ENCODE data around the gene ST3GAL3. TPM values are rescaled to one million over a fixed set of nuclear protein-coding genes. Genes with fewer than 3 reads are reported as not detected.
A peak's percentile ranks its signal among the peaks of the same experiment; 100 is the strongest.

Gene ST3GAL3
- total and polyA plus RNA-seq, 2 experiments from 2014 or later, result 6.2 to 6.3 TPM

- Histone ChIP-seq H3K4me3 (no peak overlapping the region), H2AFZ (no peak overlapping the region), H3K9me2 (replicated peaks; ENCODE audit: insufficient read depth) (no peaks in the 10 kb centered on the region), H3K27me3 (no peaks in the 10 kb centered on the region), H3K9me3 (ENCODE audit: low read depth) (no peaks in the 10 kb centered on the region), H3K4me1 (ENCODE audit: insufficient read depth) (peaks cover 3% of the 10 kb centered on the region), H3K27ac (no peak overlapping the region), H3K36me3 (replicated peaks; ENCODE audit: insufficient read depth, low read depth) (no peaks in the 10 kb centered on the region), H3K4me2 (no peak overlapping the region), H4K20me1 (ENCODE audit: insufficient read depth, poor library complexity, severe bottlenecking) (no peaks in the 10 kb centered on the region), H3K79me2 (no peaks in the 10 kb centered on the region)
- TF ChIP-seq, protein P1, sequence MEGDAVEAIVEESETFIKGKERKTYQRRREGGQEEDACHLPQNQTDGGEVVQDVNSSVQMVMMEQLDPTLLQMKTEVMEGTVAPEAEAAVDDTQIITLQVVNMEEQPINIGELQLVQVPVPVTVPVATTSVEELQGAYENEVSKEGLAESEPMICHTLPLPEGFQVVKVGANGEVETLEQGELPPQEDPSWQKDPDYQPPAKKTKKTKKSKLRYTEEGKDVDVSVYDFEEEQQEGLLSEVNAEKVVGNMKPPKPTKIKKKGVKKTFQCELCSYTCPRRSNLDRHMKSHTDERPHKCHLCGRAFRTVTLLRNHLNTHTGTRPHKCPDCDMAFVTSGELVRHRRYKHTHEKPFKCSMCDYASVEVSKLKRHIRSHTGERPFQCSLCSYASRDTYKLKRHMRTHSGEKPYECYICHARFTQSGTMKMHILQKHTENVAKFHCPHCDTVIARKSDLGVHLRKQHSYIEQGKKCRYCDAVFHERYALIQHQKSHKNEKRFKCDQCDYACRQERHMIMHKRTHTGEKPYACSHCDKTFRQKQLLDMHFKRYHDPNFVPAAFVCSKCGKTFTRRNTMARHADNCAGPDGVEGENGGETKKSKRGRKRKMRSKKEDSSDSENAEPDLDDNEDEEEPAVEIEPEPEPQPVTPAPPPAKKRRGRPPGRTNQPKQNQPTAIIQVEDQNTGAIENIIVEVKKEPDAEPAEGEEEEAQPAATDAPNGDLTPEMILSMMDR (IDR thresholded peaks at IDR 0.05; ENCODE audit: poor library complexity), result no peak
- TF ChIP-seq EZH2phosphoT487 (IDR thresholded peaks at IDR 0.05; ENCODE audit: low read depth, severe bottlenecking, unreplicated experiment) (no peak), EZH2 (IDR thresholded peaks at IDR 0.05; ENCODE audit: borderline replicate concordance) (no peak)
- WGBS (ENCODE audit: low lambda C conversion rate, missing lambda C conversion rate), result 98% methylated on average over 2 of the region's 2 CpGs
- no peak for DNase-seq (ENCODE audit: low spot score)
Observed at GRCh38 chr1:43842175-43842498, 134.8 kb downstream of the ST3GAL3 start.

- TF ChIP-seq, protein P1 (IDR thresholded peaks at IDR 0.05; ENCODE audit: poor library complexity), result no peak
- TF ChIP-seq EZH2phosphoT487 (IDR thresholded peaks at IDR 0.05; ENCODE audit: low read depth, severe bottlenecking, unreplicated experiment), result no peak
- TF ChIP-seq EZH2 (IDR thresholded peaks at IDR 0.05; ENCODE audit: borderline replicate concordance), result no peak
- 84% methylated on average over 5 of the region's 5 CpGs for WGBS (ENCODE audit: low lambda C conversion rate, missing lambda C conversion rate)
- no peak overlapping the region for H3K27ac ChIP-seq
- H3K9me2 ChIP-seq (replicated peaks; ENCODE audit: insufficient read depth), result no peaks in the 10 kb centered on the region
- H3K79me2 ChIP-seq, result no peaks in the 10 kb centered on the region
- no peak overlapping the region for H3K4me3 ChIP-seq
- H4K20me1 ChIP-seq (ENCODE audit: insufficient read depth, poor library complexity, severe bottlenecking), result no peaks in the 10 kb centered on the region
- H3K27me3 ChIP-seq, result no peaks in the 10 kb centered on the region
- H2AFZ ChIP-seq, result no peak overlapping the region
- no peak for DNase-seq (ENCODE audit: low spot score)
- peaks cover 3% of the 10 kb centered on the region for H3K4me1 ChIP-seq (ENCODE audit: insufficient read depth)
- H3K36me3 ChIP-seq (replicated peaks; ENCODE audit: insufficient read depth, low read depth), result no peaks in the 10 kb centered on the region
- H3K4me2 ChIP-seq, result no peak overlapping the region
- H3K9me3 ChIP-seq (ENCODE audit: low read depth), result no peaks in the 10 kb centered on the region
Observed at GRCh38 chr1:43843684-43844083, 136.3 kb downstream of the ST3GAL3 start.

- Histone ChIP-seq H2AFZ (no peak overlapping the region), H3K27ac (peak overlapping the region; percentile 44), H3K4me1 (ENCODE audit: insufficient read depth) (peaks cover 3% of the 10 kb centered on the region), H3K4me3 (no peak overlapping the region), H3K4me2 (no peak overlapping the region), H4K20me1 (ENCODE audit: insufficient read depth, poor library complexity, severe bottlenecking) (no peaks in the 10 kb centered on the region), H3K79me2 (no peaks in the 10 kb centered on the region), H3K27me3 (no peaks in the 10 kb centered on the region), H3K9me2 (replicated peaks; ENCODE audit: insufficient read depth) (no peaks in the 10 kb centered on the region), H3K9me3 (ENCODE audit: low read depth) (no peaks in the 10 kb centered on the region), H3K36me3 (replicated peaks; ENCODE audit: insufficient read depth, low read depth) (no peaks in the 10 kb centered on the region)
- TF ChIP-seq, protein P1 (IDR thresholded peaks at IDR 0.05; ENCODE audit: poor library complexity), result no peak
- TF ChIP-seq EZH2 (IDR thresholded peaks at IDR 0.05; ENCODE audit: borderline replicate concordance) (no peak), EZH2phosphoT487 (IDR thresholded peaks at IDR 0.05; ENCODE audit: low read depth, severe bottlenecking, unreplicated experiment) (no peak)
- DNase-seq (ENCODE audit: low spot score), result peak; percentile 28
- 73% methylated on average over 1 of the region's 1 CpG for WGBS (ENCODE audit: low lambda C conversion rate, missing lambda C conversion rate)
Observed at GRCh38 chr1:43844114-43844513, 136.8 kb downstream of the ST3GAL3 start.

GRCh38 chr1:43847290-43847689 lies 140.0 kb downstream of the ST3GAL3 start:
- Histone ChIP-seq H3K27me3 (no peaks in the 10 kb centered on the region), H3K4me2 (no peak overlapping the region), H3K36me3 (replicated peaks; ENCODE audit: insufficient read depth, low read depth) (no peaks in the 10 kb centered on the region), H3K79me2 (no peaks in the 10 kb centered on the region), H3K4me1 (ENCODE audit: insufficient read depth) (no peaks in the 10 kb centered on the region), H3K4me3 (no peak overlapping the region), H3K27ac (no peak overlapping the region), H4K20me1 (ENCODE audit: insufficient read depth, poor library complexity, severe bottlenecking) (no peaks in the 10 kb centered on the region), H2AFZ (no peak overlapping the region), H3K9me2 (replicated peaks; ENCODE audit: insufficient read depth) (no peaks in the 10 kb centered on the region), H3K9me3 (ENCODE audit: low read depth) (no peaks in the 10 kb centered on the region)
- no peak for TF ChIP-seq EZH2 (IDR thresholded peaks at IDR 0.05; ENCODE audit: borderline replicate concordance)
- no peak for TF ChIP-seq EZH2phosphoT487 (IDR thresholded peaks at IDR 0.05; ENCODE audit: low read depth, severe bottlenecking, unreplicated experiment)
- TF ChIP-seq, protein P1 (IDR thresholded peaks at IDR 0.05; ENCODE audit: poor library complexity), result no peak
- 89% methylated on average over 1 of the region's 1 CpG for WGBS (ENCODE audit: low lambda C conversion rate, missing lambda C conversion rate)
- no peak for DNase-seq (ENCODE audit: low spot score)

Measured in hepatocyte (in vitro differentiated cells).